IMR-90 (cell line): ENCODE data around the gene KCNQ2. TPM values are rescaled to one million over a fixed set of nuclear protein-coding genes. Genes with fewer than 3 reads are reported as not detected.

Source experiments
- ATAC-seq: fragments of 200-7000 bp; cut with Tn5 transposase; 2 replicates; pipeline ENCODE4 v1.9.1; 2020; ENCODE audit warnings: low read depth, mild to moderate bottlenecking, moderate library complexity
- BruUV-seq: library from RNA; stranded (reverse); fragments of 400-500 nt; replicated peaks from 2 replicates; lab custom pipeline; 2021; lab: Mats Ljungman, UMichigan
- CTCF ChIA-PET: fragments of 300-600 bp; formaldehyde crosslinking; extraction: SDS; loops from one replicate; lab custom pipeline; 2021; ENCODE audit warnings: antibody characterized with exemption; lab: Yijun Ruan, JAX
- POLR2A ChIA-PET: fragments of 300-600 bp; sonication (Branson Sonifier 250); formaldehyde crosslinking; loops from one replicate; lab custom pipeline; 2022; ENCODE audit warnings: antibody characterized with exemption; ENCODE audit not compliant: unreplicated experiment; lab: Charles Lee
- DNase-seq: peaks from one replicate; pipeline ENCODE4 v3.0.0; 2013
- H2AFZ ChIP-seq: replicated peaks from 2 replicates; pipeline ENCODE3; 2013; ENCODE audit warnings: low read length, mild to moderate bottlenecking; ENCODE audit not compliant: poor library complexity
- H2AK5ac ChIP-seq: 2 replicates; pipeline ENCODE4 v1.6.1; 2013; ENCODE audit warnings: low read depth, low read length, inconsistent platforms
- H2AK9ac ChIP-seq: replicated peaks from 2 replicates; pipeline ENCODE3; 2013; ENCODE audit warnings: mild to moderate bottlenecking, low read depth, low read length, moderate library complexity; ENCODE audit not compliant: poor library complexity
- H2BK120ac ChIP-seq: 2 replicates; pipeline ENCODE4 v1.6.1; 2013; ENCODE audit warnings: low read depth, low read length, inconsistent platforms
- H2BK15ac ChIP-seq: 3 replicates; pipeline ENCODE4 v1.6.1; 2013; ENCODE audit warnings: low read depth, low read length, inconsistent platforms
- H2BK20ac ChIP-seq: 2 replicates; pipeline ENCODE4 v1.6.1; 2013; ENCODE audit warnings: low read depth, mild to moderate bottlenecking, inconsistent platforms, low read length, moderate library complexity
- H2BK5ac ChIP-seq: 2 replicates; pipeline ENCODE4 v1.6.1; 2013; ENCODE audit warnings: mild to moderate bottlenecking, low read depth, low read length, inconsistent platforms; ENCODE audit not compliant: poor library complexity, severe bottlenecking
- H3K14ac ChIP-seq: replicated peaks from 2 replicates; pipeline ENCODE4 v1.6.1; 2013; ENCODE audit warnings: low read depth, low read length, inconsistent platforms
- H3K18ac ChIP-seq: 2 replicates; pipeline ENCODE4 v1.6.1; 2013; ENCODE audit warnings: low read depth, low read length, control low read depth
- H3K23ac ChIP-seq: 2 replicates; pipeline ENCODE4 v1.6.1; 2013; ENCODE audit warnings: low read depth, low read length, inconsistent platforms
- H3K27ac ChIP-seq: 2 replicates; pipeline ENCODE4 v1.5.1; 2013; ENCODE audit warnings: mild to moderate bottlenecking, control low read depth, low read length; ENCODE audit not compliant: insufficient read depth
- H3K27me3 ChIP-seq: 2 replicates; pipeline ENCODE4 v1.6.1; 2013; ENCODE audit warnings: low read length; ENCODE audit not compliant: control insufficient read depth, insufficient read depth
- H3K36me3 ChIP-seq: 2 replicates; pipeline ENCODE4 v1.6.1; 2013; ENCODE audit warnings: low read length, mixed read lengths; ENCODE audit not compliant: control insufficient read depth, insufficient read depth
- H3K4ac ChIP-seq: 2 replicates; pipeline ENCODE4 v1.6.1; 2013; ENCODE audit warnings: low read depth, low read length, inconsistent platforms
- H3K4me1 ChIP-seq: 2 replicates; pipeline ENCODE4 v1.6.1; 2013; ENCODE audit warnings: low read length, mixed read lengths; ENCODE audit not compliant: control insufficient read depth, insufficient read depth
- H3K4me2 ChIP-seq: 2 replicates; pipeline ENCODE4 v1.6.1; 2013; ENCODE audit warnings: low read depth, mild to moderate bottlenecking, control low read depth, low read length, moderate library complexity
- H3K4me3 ChIP-seq: 2 replicates; pipeline ENCODE4 v1.5.1; 2013; ENCODE audit warnings: low read depth, mild to moderate bottlenecking, control low read depth, low read length, moderate library complexity; ENCODE audit not compliant: insufficient read depth
- H3K56ac ChIP-seq: 2 replicates; pipeline ENCODE4 v1.6.1; 2013; ENCODE audit warnings: low read length, inconsistent platforms; ENCODE audit not compliant: insufficient read depth; ENCODE audit errors: extremely low read depth
- H3K79me1 ChIP-seq, 2 experiments: 2 replicates each; pipeline ENCODE4 v1.6.1; 2013; ENCODE audit warnings: low read length in 2 of 2, inconsistent platforms in 1 of 2, low read depth in 1 of 2
- H3K9ac ChIP-seq: 2 replicates; pipeline ENCODE4 v1.6.1; 2013; ENCODE audit warnings: low read depth, low read length, control low read depth
- H3K9me1 ChIP-seq: 2 replicates; pipeline ENCODE4 v1.6.1; 2013; ENCODE audit warnings: low read length, inconsistent platforms; ENCODE audit not compliant: insufficient read depth
- H3K9me3 ChIP-seq: 2 replicates; pipeline ENCODE4 v1.6.1; 2013; ENCODE audit warnings: low read length; ENCODE audit not compliant: control insufficient read depth, insufficient read depth
- H4K20me1 ChIP-seq: 2 replicates; pipeline ENCODE4 v1.6.1; 2013; ENCODE audit warnings: low read length, inconsistent platforms; ENCODE audit not compliant: insufficient read depth
- H4K5ac ChIP-seq: 2 replicates; pipeline ENCODE4 v1.6.1; 2013; ENCODE audit warnings: mild to moderate bottlenecking, low read depth, low read length, control low read depth
- H4K8ac ChIP-seq, 2 experiments: 2 replicates each; pipeline ENCODE4 v1.6.1; 2013; ENCODE audit warnings: low read depth in 2 of 2, low read length in 2 of 2, control low read depth in 1 of 2, inconsistent platforms in 1 of 2
- H4K91ac ChIP-seq: 2 replicates; pipeline ENCODE4 v1.6.1; 2013; ENCODE audit warnings: low read depth, low read length, inconsistent platforms; ENCODE audit not compliant: insufficient read depth
- CHD1 ChIP-seq: IDR thresholded peaks from 2 replicates; pipeline ENCODE4 v1.6.1; 2012; ENCODE audit warnings: low read depth, low read length, improper control_type of control experiment
- MAFK ChIP-seq: IDR thresholded peaks from 2 replicates; pipeline ENCODE4 v1.6.1; 2012; ENCODE audit warnings: low read depth, low read length, improper control_type of control experiment
- MAZ ChIP-seq: IDR thresholded peaks from 2 replicates; pipeline ENCODE4 v1.6.1; 2012; ENCODE audit warnings: low read depth, mild to moderate bottlenecking, low read length, improper control_type of control experiment, moderate library complexity, borderline replicate concordance
- NFE2L2 ChIP-seq: fragments of 150-350 bp; IDR thresholded peaks from 2 replicates; pipeline ENCODE4 v1.6.1; 2016; ENCODE audit warnings: low read depth, mild to moderate bottlenecking, low read length
- POLR2A ChIP-seq: IDR thresholded peaks from 2 replicates; pipeline ENCODE4 v1.6.1; 2012; ENCODE audit warnings: mild to moderate bottlenecking, low read depth, low read length
- RCOR1 ChIP-seq: IDR thresholded peaks from 2 replicates; pipeline ENCODE4 v1.6.1; 2012; ENCODE audit warnings: mild to moderate bottlenecking, low read length, improper control_type of control experiment; ENCODE audit not compliant: insufficient replicate concordance
- SMC3 ChIP-seq: fragments of 150-350 bp; IDR thresholded peaks from 2 replicates; pipeline ENCODE4 v1.6.1; 2016; ENCODE audit warnings: low read depth, mild to moderate bottlenecking, antibody characterized with exemption, low read length, moderate library complexity
- WGBS, 2 experiments: methylation state at CpG; one replicate each; pipeline versions ENCODE4 v1.1.5 to v1.1.7; 2013; ENCODE audit warnings: missing lambda C conversion rate in 2 of 2; ENCODE audit not compliant: insufficient read length in 1 of 2; ENCODE audit errors: extremely low coverage in 2 of 2; 5-methylcytosine and 5-hydroxymethylcytosine counted together
- dilution Hi-C: fragments of 300-500 bp; cut with HindIII; formaldehyde crosslinking; loops from one replicate; pipeline ENCODE4 v1.14.3; 2018; ENCODE audit warnings: low sequenced_read_pairs; ENCODE audit not compliant: unreplicated experiment
- in situ Hi-C: fragments of 300-500 bp; cut with MboI; formaldehyde crosslinking; loops from 3 replicates; pipeline ENCODE4 v1.14.3; 2019; ENCODE audit warnings: low sequenced_read_pairs, inconsistent platforms, mixed read lengths
- intact Hi-C: fragments of 100-400 bp; cut with micrococcal nuclease; formaldehyde crosslinking; loops from 2 replicates; pipeline ENCODE4 v1.10.0; 2022
- polyA plus RNA-seq, 3 experiments: library from polyadenylated mRNA; depleted of rRNA; stranded (reverse); fragments of >200 nt; gene quantifications; 2 replicates each; pipeline ENCODE4 v1.2.3, GENCODE V29; 2012; ENCODE audit warnings: low replicate concordance in 1 of 3
- total RNA-seq: library from RNA; depleted of rRNA; stranded (reverse); fragments of >200 nt; gene quantifications from 2 replicates; pipeline ENCODE4 v1.2.3, GENCODE V29; 2012
- TF ChIP-seq, protein P1 (sequence below): fragments of 150-350 bp; IDR thresholded peaks from 2 replicates; pipeline ENCODE4 v1.6.1; 2016; ENCODE audit warnings: low read depth, mild to moderate bottlenecking, low read length, moderate library complexity, borderline replicate concordance
- TF ChIP-seq, protein P2 (sequence below): conservative IDR thresholded peaks from 2 replicates; pipeline ENCODE4 v1.5.1; 2012; ENCODE audit warnings: mild to moderate bottlenecking, low read depth, low read length, improper control_type of control experiment
- TF ChIP-seq, protein P3 (sequence below): fragments of 150-350 bp; IDR thresholded peaks from 2 replicates; pipeline ENCODE4 v1.6.1; 2017; ENCODE audit warnings: mild to moderate bottlenecking, antibody characterized with exemption, low read length, low read depth

KCNQ2 gene
- total and polyA plus RNA-seq, 2 of the 4 experiments (the other 2 are of a cell fraction), result 0.02 TPM; not detected in 1

DNA sequence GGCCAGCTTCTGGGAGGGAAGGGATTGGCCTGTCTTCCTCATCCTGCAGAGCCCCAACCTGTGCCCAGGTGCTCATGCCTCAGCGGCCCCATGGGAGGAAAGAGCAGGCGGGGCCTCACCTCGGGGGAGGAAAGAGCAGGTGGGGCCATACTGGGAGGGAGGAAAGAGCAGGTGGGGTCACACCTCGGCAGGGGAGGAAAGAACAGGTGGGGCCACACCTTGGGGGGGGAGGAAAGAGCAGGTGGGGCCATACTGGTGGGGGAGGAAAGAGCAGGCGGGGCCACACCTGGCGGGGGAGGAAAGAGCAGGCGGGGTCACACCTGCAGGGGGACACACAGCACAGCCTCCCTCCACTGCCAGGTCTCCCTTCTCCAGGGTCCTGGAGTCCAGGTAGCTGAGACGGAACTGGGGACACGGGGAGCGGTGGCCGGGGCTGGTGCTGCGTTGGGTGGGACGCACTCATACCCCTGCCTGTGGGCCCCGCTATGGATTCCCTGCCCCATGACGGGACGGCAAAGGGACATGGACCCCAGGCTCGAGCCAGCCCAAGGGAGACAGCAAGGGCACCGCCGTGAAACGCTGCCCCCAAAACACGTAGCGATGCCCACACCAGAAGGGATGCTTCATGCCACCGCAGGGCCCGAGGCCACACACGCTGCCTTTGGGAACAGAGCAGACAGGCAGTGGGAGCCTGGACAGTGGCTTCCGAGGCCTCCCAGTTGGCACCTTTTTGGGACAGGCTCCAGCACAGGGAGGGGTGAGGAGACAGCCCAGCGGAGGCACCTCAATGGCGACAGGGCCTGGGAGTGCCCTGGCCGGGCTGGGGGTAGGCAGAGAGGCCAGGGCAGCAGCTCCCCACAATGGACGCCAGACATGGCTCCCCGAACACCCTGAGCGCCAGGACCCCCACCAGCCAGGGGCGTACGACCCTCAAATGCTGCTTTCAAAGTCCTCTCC is 68.0 kb downstream of the KCNQ2 start:
- Histone ChIP-seq H2AK5ac (no peak overlapping the region), H4K91ac (no peak overlapping the region), H3K4me3 (no peak overlapping the region), H4K20me1 (no peaks in the 10 kb centered on the region), H3K27ac (no peak overlapping the region), H3K36me3 (no peaks in the 10 kb centered on the region), H2AK9ac (no peak overlapping the region), H3K4ac (no peak overlapping the region), H2BK20ac (no peak overlapping the region), H2AFZ (no peak overlapping the region), H3K9me1 (no peaks in the 10 kb centered on the region), H3K23ac (no peak overlapping the region), H2BK120ac (no peak overlapping the region), H3K27me3 (peaks cover 1% of the 10 kb centered on the region; the same call in 1 of the 2 replicates), H3K18ac (no peak overlapping the region), H3K4me2 (no peak overlapping the region), H3K56ac (no peak overlapping the region), H4K8ac (no peak overlapping the region), H2BK15ac (no peak overlapping the region), H3K79me1 (no peaks in the 10 kb centered on the region), H3K14ac (no peak overlapping the region), H2BK5ac (no peak overlapping the region), H3K9me3 (no peaks in the 10 kb centered on the region), H4K5ac (no peak overlapping the region), H3K9ac (no peak overlapping the region), H3K4me1 (no peaks in the 10 kb centered on the region)
- CTCF ChIA-PET, result no interaction called here
- dilution Hi-C loops (no loop called here), in situ Hi-C loops (no loop called here), intact Hi-C loops (no loop called here)
- DNase-seq (no peak), ATAC-seq (no peak)
- TF ChIP-seq CHD1, result no peak
- TF ChIP-seq NFE2L2, result no peak
- TF ChIP-seq, protein P1, sequence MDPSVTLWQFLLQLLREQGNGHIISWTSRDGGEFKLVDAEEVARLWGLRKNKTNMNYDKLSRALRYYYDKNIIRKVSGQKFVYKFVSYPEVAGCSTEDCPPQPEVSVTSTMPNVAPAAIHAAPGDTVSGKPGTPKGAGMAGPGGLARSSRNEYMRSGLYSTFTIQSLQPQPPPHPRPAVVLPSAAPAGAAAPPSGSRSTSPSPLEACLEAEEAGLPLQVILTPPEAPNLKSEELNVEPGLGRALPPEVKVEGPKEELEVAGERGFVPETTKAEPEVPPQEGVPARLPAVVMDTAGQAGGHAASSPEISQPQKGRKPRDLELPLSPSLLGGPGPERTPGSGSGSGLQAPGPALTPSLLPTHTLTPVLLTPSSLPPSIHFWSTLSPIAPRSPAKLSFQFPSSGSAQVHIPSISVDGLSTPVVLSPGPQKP, result no peak
- TF ChIP-seq MAFK, result no peak
- TF ChIP-seq, protein P2, sequence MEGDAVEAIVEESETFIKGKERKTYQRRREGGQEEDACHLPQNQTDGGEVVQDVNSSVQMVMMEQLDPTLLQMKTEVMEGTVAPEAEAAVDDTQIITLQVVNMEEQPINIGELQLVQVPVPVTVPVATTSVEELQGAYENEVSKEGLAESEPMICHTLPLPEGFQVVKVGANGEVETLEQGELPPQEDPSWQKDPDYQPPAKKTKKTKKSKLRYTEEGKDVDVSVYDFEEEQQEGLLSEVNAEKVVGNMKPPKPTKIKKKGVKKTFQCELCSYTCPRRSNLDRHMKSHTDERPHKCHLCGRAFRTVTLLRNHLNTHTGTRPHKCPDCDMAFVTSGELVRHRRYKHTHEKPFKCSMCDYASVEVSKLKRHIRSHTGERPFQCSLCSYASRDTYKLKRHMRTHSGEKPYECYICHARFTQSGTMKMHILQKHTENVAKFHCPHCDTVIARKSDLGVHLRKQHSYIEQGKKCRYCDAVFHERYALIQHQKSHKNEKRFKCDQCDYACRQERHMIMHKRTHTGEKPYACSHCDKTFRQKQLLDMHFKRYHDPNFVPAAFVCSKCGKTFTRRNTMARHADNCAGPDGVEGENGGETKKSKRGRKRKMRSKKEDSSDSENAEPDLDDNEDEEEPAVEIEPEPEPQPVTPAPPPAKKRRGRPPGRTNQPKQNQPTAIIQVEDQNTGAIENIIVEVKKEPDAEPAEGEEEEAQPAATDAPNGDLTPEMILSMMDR, result no peak
- no peak for TF ChIP-seq SMC3
- no peak for TF ChIP-seq POLR2A
- no peak for TF ChIP-seq MAZ
- no peak for TF ChIP-seq RCOR1
- TF ChIP-seq, protein P3, sequence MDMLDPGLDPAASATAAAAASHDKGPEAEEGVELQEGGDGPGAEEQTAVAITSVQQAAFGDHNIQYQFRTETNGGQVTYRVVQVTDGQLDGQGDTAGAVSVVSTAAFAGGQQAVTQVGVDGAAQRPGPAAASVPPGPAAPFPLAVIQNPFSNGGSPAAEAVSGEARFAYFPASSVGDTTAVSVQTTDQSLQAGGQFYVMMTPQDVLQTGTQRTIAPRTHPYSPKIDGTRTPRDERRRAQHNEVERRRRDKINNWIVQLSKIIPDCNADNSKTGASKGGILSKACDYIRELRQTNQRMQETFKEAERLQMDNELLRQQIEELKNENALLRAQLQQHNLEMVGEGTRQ, result no peak
- POLR2A ChIA-PET, result no interaction called here
- no TSS peak for BruUV-seq
- 80% methylated on average over 16 of the region's 34 CpGs; no CpG with 5 or more reads in 1 of the 2 experiments for WGBS, 2 experiments
